HG02759 (cell line): ENCODE results near the gene YAP1.
"Not testable (repeated sequence)": the region's sequence is repeated elsewhere in the genome, so short reads cannot be mapped to it uniquely, and the experiment has no call there.

Source experiments
- ATAC-seq: cut with Tn5 transposase; IDR thresholded peaks from one replicate; pipeline ENCODE4 v1.9.1; 2021; ENCODE audit warnings: mild to moderate bottlenecking, moderate library complexity; ENCODE audit not compliant: unreplicated experiment

Gene YAP1

DNA sequence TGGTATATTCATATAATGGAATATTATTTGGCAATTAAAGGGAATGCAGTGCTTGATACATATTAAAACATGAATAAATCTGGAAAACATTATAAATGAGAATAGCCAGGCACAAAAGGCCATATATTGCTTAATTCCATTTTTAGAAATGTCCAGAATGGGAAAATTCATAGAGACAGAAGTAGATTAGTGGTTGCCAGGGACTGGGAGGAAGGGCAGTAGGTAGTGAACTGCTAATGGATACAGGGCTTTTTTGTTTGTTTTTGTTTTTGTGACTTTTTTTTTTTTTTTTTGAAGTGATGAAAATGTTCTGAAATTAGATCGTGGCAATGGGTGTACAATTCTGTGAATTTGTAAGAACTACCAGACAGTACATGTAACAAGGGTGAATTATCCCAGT, 86.1 kb downstream of the YAP1 start:
- ATAC-seq: no peak

- ATAC-seq: no peak
Measured at GRCh38 chr11:102196816-102197215, 86.6 kb downstream of the YAP1 start.

GRCh38 chr11:102197670-102198139, 87.5 kb downstream of the YAP1 start:
- ATAC-seq: no peak

DNA sequence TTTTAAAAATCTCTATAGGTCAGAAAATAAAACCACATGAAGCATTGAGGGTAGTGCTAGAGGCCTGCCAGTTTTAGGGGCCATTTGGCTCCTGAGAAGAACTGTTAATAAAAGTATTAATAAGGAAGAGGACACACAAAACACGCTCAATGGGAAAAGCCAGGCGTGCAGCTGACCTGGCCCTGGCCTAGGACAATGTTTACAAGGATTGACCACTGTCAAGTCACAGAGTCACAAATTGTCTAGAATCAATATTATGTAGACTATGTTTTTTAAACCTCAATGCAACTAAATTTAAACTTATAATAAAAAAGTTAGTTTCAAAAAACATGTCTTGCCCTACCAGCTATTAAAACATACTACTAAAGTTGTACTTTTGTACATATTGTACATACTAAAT, 89.4 kb downstream of the YAP1 start:
- no peak for ATAC-seq

DNA sequence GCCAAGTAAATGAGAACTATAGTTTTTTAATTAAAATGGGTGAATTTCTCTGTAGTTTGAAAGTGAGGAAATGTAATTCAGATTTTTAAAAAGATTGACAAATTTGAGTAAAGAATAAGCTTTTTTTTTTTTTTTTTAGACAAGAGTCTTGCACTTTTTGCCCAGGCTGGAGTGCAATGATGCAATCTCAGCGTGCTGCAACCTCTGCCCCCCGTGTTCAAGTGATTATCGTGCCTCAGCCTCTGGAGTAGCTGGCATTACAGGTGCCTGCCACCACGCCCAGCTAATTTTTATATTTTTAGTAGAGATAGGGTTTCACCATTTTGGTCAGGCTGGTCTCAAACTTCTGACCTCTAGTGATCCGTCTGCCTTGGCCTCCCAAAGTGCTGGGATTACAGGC, 90.1 kb downstream of the YAP1 start:
- ATAC-seq: not testable (repeated sequence)

DNA sequence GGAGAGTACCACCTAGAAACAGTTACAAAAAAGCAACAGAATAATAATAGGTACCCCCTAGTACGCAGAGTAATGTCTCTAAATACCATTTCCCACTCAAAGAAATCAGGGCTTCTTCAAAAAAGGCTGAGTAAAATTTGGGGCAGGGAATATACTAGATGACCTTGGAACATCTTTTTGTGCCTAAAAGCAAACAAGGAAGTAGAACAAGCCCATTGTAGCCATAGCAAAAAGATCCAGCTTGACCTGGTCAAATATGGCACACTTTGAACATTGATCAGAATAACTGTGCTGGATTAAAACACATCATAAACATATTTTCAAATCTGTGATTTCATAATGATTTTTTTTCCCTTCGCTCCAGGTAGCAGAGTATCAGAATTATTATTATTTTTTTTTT, 91.5 kb downstream of the YAP1 start:
- no peak for ATAC-seq

GRCh38 chr11:102202972-102203371, 92.7 kb downstream of the YAP1 start:
- ATAC-seq: no peak

DNA sequence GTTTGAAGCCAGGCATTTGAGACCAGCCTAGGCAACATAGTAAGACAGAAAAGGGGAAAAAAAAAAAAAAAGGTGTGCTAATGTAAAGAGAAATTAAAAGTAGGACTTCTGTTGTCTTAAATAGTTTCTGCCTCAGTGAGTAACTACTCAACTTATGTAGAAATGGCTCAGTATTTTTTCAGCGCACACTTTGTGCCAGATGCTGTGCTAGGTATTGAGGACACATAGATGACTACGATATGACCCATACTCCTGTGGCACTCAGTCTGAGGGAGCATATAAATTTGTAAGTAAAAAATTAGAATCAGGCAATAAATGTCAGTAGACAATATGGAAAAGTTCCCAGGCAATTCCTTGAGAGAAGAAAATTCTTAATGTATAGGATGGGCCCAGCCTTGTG, 93.9 kb downstream of the YAP1 start:
- no peak for ATAC-seq

DNA sequence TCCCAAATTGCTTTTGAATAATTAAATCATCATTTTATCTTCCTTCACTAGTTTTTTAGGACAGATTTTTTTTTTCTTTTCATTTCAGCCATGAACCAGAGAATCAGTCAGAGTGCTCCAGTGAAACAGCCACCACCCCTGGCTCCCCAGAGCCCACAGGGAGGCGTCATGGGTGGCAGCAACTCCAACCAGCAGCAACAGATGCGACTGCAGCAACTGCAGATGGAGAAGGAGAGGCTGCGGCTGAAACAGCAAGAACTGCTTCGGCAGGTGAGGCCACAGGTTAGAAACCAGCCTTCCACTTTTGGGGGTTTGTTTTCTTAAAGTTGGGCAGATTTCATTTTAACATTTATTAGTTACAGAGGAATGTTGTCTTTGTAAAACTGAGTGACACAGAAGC, 95.6 kb downstream of the YAP1 start:
- no peak for ATAC-seq

DNA sequence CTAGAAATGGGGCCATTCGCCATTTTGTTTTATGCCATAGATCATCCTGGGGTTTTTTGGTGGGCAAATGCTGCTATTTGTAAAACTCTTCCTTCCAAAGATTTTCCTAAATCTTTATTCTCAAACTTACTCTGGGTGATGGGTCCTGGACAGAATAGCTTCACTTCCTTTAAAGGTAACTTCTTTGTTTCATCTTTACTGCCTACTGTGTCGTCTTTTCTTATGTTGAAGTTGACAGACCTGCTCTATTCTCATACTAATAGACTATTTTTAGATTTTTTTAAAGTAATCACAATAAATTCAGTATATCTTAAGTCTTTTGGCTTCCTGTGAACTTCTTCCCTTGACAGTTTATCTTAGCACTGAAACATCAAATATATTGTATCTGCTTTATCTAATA, 98.6 kb downstream of the YAP1 start:
- no peak for ATAC-seq

- ATAC-seq: no peak
Measured at GRCh38 chr11:102214623-102215022, 104.4 kb downstream of the YAP1 start.

DNA sequence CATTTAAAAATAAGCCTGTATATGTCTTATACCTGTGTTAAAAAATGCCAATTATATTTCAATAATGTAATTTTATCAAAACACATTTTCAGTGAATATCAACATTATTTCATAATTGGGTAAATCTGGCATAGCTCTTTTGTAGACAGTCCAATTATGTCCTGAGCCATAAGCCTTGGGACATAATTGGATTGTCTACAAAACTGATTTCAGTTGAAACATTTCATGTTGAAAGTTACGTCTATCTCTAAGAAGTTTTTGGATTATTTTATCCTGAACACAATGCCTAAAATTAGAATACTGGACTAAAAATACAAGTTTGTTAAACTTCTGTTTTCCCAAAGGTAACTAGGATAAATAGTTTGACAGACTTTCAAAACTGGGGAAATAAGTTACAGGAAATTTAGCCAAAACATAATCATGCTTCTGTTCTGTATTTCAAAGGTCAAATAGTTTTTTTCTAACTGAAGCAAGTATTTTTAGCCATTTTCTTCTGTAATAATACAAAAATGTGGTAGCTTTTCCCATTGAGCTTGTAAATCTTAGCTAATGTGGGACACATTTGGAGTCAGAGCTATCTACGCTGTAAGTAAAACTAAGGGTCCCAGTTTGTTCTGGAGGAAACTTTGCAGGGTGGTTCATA, 106.3 kb downstream of the YAP1 start:
- no peak for ATAC-seq

DNA sequence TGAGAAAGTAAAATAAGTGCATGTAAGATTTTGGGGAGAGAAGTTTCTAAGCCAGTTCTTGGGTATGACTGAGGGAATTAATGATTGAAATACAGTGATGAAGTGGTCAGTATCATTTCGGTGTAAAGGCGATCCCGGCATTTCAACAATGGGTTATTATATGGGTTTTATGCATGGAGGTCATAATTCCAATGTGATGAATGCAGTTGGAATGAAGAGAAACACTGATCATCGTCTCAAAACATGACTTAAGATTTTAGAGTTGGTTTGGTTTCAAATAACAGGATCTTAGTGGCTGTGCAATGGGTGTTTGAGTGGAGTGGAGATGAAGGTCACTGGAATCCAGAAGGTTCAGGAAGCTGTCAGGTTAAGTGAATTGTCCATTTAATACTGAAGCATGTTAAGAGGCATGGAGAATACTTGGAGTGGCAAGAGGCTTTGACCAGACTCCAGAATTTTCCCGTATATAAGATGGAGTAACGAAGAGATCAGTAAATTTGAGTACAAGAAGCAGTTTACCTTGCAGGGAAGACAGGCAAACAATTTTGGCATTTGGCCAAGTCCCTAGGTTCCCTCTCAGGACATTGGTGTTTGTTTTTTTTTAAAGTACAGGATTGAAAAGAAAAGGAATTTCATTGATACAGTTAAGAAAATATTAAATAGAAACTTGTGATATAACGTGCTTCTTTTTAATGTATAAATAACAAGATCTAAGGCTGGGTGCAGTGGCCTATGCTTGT, 110.7 kb downstream of the YAP1 start:
- ATAC-seq: no peak

- no peak for ATAC-seq
Measured at GRCh38 chr11:102223859-102224258, 113.6 kb downstream of the YAP1 start.

DNA sequence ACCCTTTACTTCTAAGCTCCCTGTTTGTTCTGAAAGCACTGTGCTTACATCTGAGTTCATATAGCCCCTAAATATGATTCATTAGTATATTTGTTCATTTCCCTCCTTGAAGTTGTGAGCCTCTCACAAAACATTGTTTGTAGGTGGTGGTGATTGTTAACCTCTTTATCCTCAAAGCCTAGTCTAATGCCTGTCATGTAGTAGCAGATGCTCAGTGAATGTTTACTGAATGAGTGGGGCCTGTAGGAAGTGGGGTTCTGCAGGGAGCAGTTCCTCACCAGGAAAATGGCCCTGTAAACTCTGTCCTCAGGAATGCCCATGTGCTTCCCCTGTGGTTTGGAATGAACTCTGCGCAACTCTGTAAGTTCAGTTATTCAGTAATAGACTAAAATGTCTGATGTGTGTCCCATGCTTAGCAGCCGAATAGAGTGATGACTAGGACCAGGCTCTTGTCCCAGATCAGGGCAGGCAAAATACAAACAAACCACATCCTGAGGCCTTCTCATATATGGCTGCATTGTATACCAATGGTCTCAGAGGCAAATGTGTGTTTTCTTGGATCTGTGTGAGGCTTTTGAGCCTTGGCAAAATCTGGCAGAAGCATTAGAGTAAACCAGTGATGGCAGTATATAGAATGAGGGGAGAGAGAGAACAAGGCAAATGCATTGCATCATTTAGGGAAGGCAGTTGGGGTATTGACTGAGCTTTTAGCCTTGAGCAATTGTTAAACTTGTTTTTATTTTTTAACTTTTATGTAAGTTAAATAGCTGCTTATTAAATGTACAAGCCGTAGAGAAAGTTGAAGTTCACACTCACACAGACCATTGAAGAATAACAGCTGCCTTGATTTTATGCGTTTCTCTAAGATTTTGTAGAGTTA, 115.7 kb downstream of the YAP1 start:
- ATAC-seq: no peak

- no peak for ATAC-seq
Measured at GRCh38 chr11:102226702-102227490, 116.6 kb downstream of the YAP1 start.

GRCh38 chr11:102229510-102230123, 119.4 kb downstream of the YAP1 start:
- no peak for ATAC-seq

GRCh38 chr11:102230186-102230585, 119.9 kb downstream of the YAP1 start:
- no peak for ATAC-seq

- ATAC-seq: no peak
Measured at GRCh38 chr11:102230911-102231310, 120.7 kb downstream of the YAP1 start.

- ATAC-seq: no peak
Measured at GRCh38 chr11:102234779-102235439, 124.7 kb downstream of the YAP1 start.
